PC-3 (cell line): ENCODE results near the gene NUDT13. TPM values are rescaled to one million over a fixed set of nuclear protein-coding genes. Genes with fewer than 3 reads are reported as not detected.

Experiments
- ATAC-seq: fragments of 200-7000 bp; cut with Tn5 transposase; 2 replicates; pipeline ENCODE4 v1.9.1; 2020; ENCODE audit warnings: mild to moderate bottlenecking, moderate library complexity
- BruUV-seq: library from RNA; stranded (reverse); fragments of 400-500 nt; replicated peaks from 2 replicates; lab custom pipeline; 2021; lab: Mats Ljungman, UMichigan
- CTCF ChIA-PET: fragments of 300-600 bp; sonication (Branson Sonifier 250); formaldehyde crosslinking; loops from one replicate; lab custom pipeline; 2022; ENCODE audit warnings: antibody characterized with exemption; lab: Charles Lee
- POLR2A ChIA-PET: fragments of 300-600 bp; sonication (Branson Sonifier 250); formaldehyde crosslinking; loops from one replicate; lab custom pipeline; 2022; ENCODE audit warnings: antibody characterized with exemption; ENCODE audit not compliant: unreplicated experiment; lab: Charles Lee
- DNase-seq: peaks from one replicate; pipeline ENCODE4 v3.0.0-alpha.2; 2015
- H2AFZ ChIP-seq: fragments of 300-600 bp; sonication (generic); 2 replicates; pipeline ENCODE4 v1.6.0; 2016; ENCODE audit warnings: antibody characterized with exemption, low read length
- H3F3A ChIP-seq: fragments of 300-600 bp; sonication (generic); one replicate; pipeline ENCODE4 v1.6.0; 2017; ENCODE audit warnings: antibody characterized with exemption, low read length, control low read depth, mild to moderate bottlenecking; ENCODE audit not compliant: unreplicated experiment
- H3K27ac ChIP-seq: fragments of 300-600 bp; sonication (generic); 2 replicates; pipeline ENCODE4 v1.5.1; 2016; ENCODE audit warnings: mild to moderate bottlenecking, low read length
- H3K27me3 ChIP-seq: fragments of 300-600 bp; sonication (generic); 2 replicates; pipeline ENCODE4 v1.6.1; 2016; ENCODE audit warnings: low read length, mixed read lengths
- H3K36me3 ChIP-seq: fragments of 300-600 bp; sonication (generic); 2 replicates; pipeline ENCODE4 v1.6.1; 2016; ENCODE audit warnings: low read depth, mixed run types, low read length, mixed read lengths
- H3K4me1 ChIP-seq: fragments of 300-600 bp; sonication (generic); 2 replicates; pipeline ENCODE4 v1.5.1; 2016; ENCODE audit warnings: low read length; ENCODE audit not compliant: insufficient read depth
- H3K4me2 ChIP-seq: fragments of 300-600 bp; sonication (generic); 2 replicates; pipeline ENCODE4 v1.6.0; 2016; ENCODE audit warnings: low read length
- H3K4me3 ChIP-seq: fragments of 300-600 bp; sonication (generic); 2 replicates; pipeline ENCODE4 v1.5.1; 2016; ENCODE audit warnings: mild to moderate bottlenecking, low read length, mixed read lengths
- H3K79me2 ChIP-seq: fragments of 300-600 bp; sonication (generic); 2 replicates; pipeline ENCODE4 v1.6.1; 2017; ENCODE audit warnings: low read length, mixed read lengths
- H3K9ac ChIP-seq: fragments of 300-600 bp; sonication (generic); 2 replicates; pipeline ENCODE4 v1.6.0; 2016; ENCODE audit warnings: mild to moderate bottlenecking, low read length
- H3K9me2 ChIP-seq: fragments of 300-600 bp; sonication (generic); replicated peaks from 2 replicates; pipeline ENCODE4 v1.6.1; 2016; ENCODE audit warnings: mixed run types, low read length, mixed read lengths
- H3K9me3 ChIP-seq: fragments of 300-600 bp; sonication (generic); 2 replicates; pipeline ENCODE4 v1.6.1; 2016; ENCODE audit warnings: low read length, mixed read lengths
- H4K20me1 ChIP-seq: fragments of 300-600 bp; sonication (generic); 2 replicates; pipeline ENCODE4 v1.6.1; 2016; ENCODE audit warnings: low read length, mixed read lengths
- EZH2 ChIP-seq: fragments of 300-600 bp; sonication (generic); IDR thresholded peaks from one replicate; pipeline ENCODE4 v1.6.1; 2017; ENCODE audit warnings: antibody characterized with exemption, mild to moderate bottlenecking, low read length; ENCODE audit not compliant: unreplicated experiment
- EZH2phosphoT487 ChIP-seq: fragments of 300-600 bp; sonication (generic); IDR thresholded peaks from 2 replicates; pipeline ENCODE4 v1.6.1; 2018; ENCODE audit warnings: mild to moderate bottlenecking, antibody characterized with exemption, low read length, borderline replicate concordance
- intact Hi-C: fragments of 100-400 bp; cut with micrococcal nuclease; formaldehyde crosslinking; loops from 2 replicates; pipeline ENCODE4 v1.9.0; 2023
- total RNA-seq: library from RNA; depleted of rRNA; stranded (reverse); fragments of >200 nt; gene quantifications from 2 replicates; pipeline ENCODE4 v1.2.3, GENCODE V29; 2014
- TF ChIP-seq, protein P1 (sequence below): fragments of 300-600 bp; sonication (generic); conservative IDR thresholded peaks from 2 replicates; pipeline ENCODE4 v1.5.1; 2017; ENCODE audit warnings: antibody characterized with exemption, low read depth, mild to moderate bottlenecking, low read length

Gene NUDT13
- total RNA-seq, 1 experiment from 2014 or later, result 1.8 TPM

DNA sequence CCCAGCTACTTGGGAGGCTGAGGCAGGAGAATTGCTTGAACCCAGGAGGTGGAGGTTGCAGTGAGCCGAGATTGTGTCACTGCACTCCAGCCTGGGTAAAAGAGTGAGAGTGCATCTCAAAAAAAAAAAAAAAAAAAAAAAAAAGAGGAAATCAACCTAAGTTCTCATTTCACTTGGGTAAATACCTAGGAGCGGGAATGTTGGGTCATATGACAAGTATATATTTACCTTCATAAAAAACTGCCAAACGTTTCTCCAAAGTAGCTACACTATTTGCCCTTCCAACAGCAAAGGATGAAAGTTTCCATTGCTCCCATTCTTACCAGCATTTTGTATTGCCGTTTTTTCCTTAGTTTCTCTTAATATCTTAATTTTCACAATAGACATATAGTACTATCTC is 23.4 kb upstream of the NUDT13 start:
- peaks cover 96% of the 10 kb centered on the region for H3K79me2 ChIP-seq
- peak; percentile 68 for ATAC-seq
- no peaks in the 10 kb centered on the region for H3K27me3 ChIP-seq
- BruUV-seq, result no TSS peak
- DNase-seq, result peak; percentile 64
- no peaks in the 10 kb centered on the region for H3K9me2 ChIP-seq
- H3K4me1 ChIP-seq, result peaks cover 12% of the 10 kb centered on the region
- H2AFZ ChIP-seq, result no peak overlapping the region
- peaks cover 27% of the 10 kb centered on the region for H4K20me1 ChIP-seq
- ChIA-PET POLR2A (interaction anchor here (0.5 kb wide), 1 partner anchor 272 kb away, joined by 3 read pairs; the partner anchor contains the start of gene CFAP70), CTCF (interaction anchor here (0.7 to 0.9 kb wide), 3 partner anchors 10 to 801 kb away, joined by 6 to 15 read pairs (median 12); no protein-coding TSS in a partner anchor)
- no peaks in the 10 kb centered on the region for H3F3A ChIP-seq
- no peaks in the 10 kb centered on the region for H3K9me3 ChIP-seq
- no peak overlapping the region for H3K4me2 ChIP-seq
- no peak overlapping the region for H3K4me3 ChIP-seq
- intact Hi-C loops, result loop anchor here (1.0 kb wide), 1 partner anchor 10 kb away; no protein-coding TSS in a partner anchor
- TF ChIP-seq EZH2phosphoT487 (no peak), EZH2 (no peak)
- TF ChIP-seq, protein P1, sequence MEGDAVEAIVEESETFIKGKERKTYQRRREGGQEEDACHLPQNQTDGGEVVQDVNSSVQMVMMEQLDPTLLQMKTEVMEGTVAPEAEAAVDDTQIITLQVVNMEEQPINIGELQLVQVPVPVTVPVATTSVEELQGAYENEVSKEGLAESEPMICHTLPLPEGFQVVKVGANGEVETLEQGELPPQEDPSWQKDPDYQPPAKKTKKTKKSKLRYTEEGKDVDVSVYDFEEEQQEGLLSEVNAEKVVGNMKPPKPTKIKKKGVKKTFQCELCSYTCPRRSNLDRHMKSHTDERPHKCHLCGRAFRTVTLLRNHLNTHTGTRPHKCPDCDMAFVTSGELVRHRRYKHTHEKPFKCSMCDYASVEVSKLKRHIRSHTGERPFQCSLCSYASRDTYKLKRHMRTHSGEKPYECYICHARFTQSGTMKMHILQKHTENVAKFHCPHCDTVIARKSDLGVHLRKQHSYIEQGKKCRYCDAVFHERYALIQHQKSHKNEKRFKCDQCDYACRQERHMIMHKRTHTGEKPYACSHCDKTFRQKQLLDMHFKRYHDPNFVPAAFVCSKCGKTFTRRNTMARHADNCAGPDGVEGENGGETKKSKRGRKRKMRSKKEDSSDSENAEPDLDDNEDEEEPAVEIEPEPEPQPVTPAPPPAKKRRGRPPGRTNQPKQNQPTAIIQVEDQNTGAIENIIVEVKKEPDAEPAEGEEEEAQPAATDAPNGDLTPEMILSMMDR, result no peak
- no peak overlapping the region for H3K27ac ChIP-seq
- no peak overlapping the region for H3K9ac ChIP-seq
- H3K36me3 ChIP-seq, result peaks cover 4% of the 10 kb centered on the region; the same call in 1 of the 2 replicates

DNA sequence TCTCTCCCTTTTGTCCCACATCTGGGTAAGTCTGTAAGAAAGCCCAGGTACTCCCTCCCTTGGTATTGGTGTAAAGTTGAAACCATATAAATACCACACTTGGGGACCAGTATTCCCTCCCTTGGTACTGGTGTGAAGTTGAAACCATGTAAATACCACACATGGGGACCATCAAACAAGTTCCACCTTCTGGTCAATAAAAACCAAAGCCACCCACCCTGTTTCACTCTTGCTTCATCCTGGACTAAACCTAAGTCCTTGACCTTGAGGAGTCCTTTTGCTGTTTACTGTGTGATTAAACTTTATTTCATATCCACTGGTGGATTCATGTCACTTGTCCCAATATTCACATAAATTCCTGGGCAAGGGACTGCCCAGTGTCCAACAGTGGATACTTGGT is 22.0 kb upstream of the NUDT13 start:
- Histone ChIP-seq H3K9me2 (no peaks in the 10 kb centered on the region), H3K4me3 (no peak overlapping the region), H3K9me3 (no peaks in the 10 kb centered on the region), H2AFZ (no peak overlapping the region), H3K4me2 (no peak overlapping the region), H3K4me1 (peaks cover 12% of the 10 kb centered on the region), H3K9ac (no peak overlapping the region), H3K27me3 (no peaks in the 10 kb centered on the region), H3K36me3 (peaks cover 4% of the 10 kb centered on the region; the same call in 1 of the 2 replicates), H4K20me1 (peaks cover 32% of the 10 kb centered on the region), H3F3A (no peaks in the 10 kb centered on the region), H3K79me2 (peaks cover 97% of the 10 kb centered on the region), H3K27ac (no peak overlapping the region)
- ChIA-PET CTCF (no interaction called here), POLR2A (interaction anchor here (0.5 to 0.7 kb wide), 3 partner anchors 9 to 277 kb away, joined by 3 read pairs; no protein-coding TSS in a partner anchor)
- TF ChIP-seq EZH2 (no peak), EZH2phosphoT487 (no peak)
- TF ChIP-seq, protein P1, result no peak
- no TSS peak for BruUV-seq
- peak; percentile 26 for ATAC-seq
- DNase-seq, result peak; percentile 28
- intact Hi-C loops, result loop anchor here (1.0 kb wide), 1 partner anchor 8 kb away; the partner anchor contains the start of gene P4HA1

DNA sequence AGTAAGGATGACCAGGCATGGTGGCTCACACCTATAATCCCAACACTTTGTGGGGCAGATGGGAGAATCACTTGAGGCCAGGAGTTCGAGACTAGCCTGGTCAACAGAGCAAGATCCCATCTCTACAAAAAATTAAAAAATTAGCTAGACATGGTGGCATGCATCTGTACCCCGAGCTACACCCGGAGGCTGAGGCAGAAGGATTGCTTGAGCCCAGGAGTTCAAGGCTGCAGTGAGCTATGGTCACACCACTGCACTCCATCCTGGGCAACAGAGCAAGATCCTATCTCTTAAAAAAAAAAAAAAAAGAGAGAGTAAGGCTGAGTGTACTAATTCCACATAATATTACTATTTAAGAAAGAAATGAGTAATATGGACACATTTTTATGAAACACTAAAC is 17.4 kb upstream of the NUDT13 start:
- H3K9ac ChIP-seq, result no peak overlapping the region
- CTCF ChIA-PET, result interaction anchor here (0.6 kb wide), 2 partner anchors 48 to 132 kb away, joined by 3 to 4 read pairs; no protein-coding TSS in a partner anchor

More for the DNA sequence above, 17.4 kb upstream of the NUDT13 start:
- intact Hi-C loops, result no loop called here
- Histone ChIP-seq H2AFZ (no peak overlapping the region), H3K4me1 (peaks cover 31% of the 10 kb centered on the region), H3K79me2 (peaks cover 85% of the 10 kb centered on the region), H3F3A (no peaks in the 10 kb centered on the region), H3K36me3 (peaks cover 4% of the 10 kb centered on the region; the same call in 1 of the 2 replicates), H3K4me3 (no peak overlapping the region), H3K27me3 (no peaks in the 10 kb centered on the region), H3K4me2 (peak overlapping the region; percentile 5; the same call in 1 of the 2 replicates), H4K20me1 (peaks cover 36% of the 10 kb centered on the region), H3K9me3 (no peaks in the 10 kb centered on the region), H3K27ac (no peak overlapping the region), H3K9me2 (no peaks in the 10 kb centered on the region)
- TF ChIP-seq, protein P1, result no peak
- TF ChIP-seq EZH2phosphoT487, result no peak
- TF ChIP-seq EZH2, result no peak
- ATAC-seq (no peak), DNase-seq (no peak)
- BruUV-seq, result no TSS peak
- POLR2A ChIA-PET, result interaction anchor here (0.6 kb wide), 1 partner anchor 474 kb away, joined by 5 read pairs; no protein-coding TSS in a partner anchor
